Lower leg skin (tissue), 4 donors: ENCODE results near the gene FXYD5. TPM values are rescaled to one million over a fixed set of nuclear protein-coding genes. Genes with fewer than 3 reads are reported as not detected.

Experiments used
- DNase-seq, 2 donors: peaks; one replicate each; pipeline ENCODE4 v3.0.0-alpha.2; 2019; ENCODE audit warnings: low spot score in 2 of 2
- H3K4me3 ChIP-seq: fragments of 200-600 bp; sonication (generic); 2 replicates; pipeline ENCODE4 v1.5.1; 2017; ENCODE audit warnings: mild to moderate bottlenecking, low read depth; ENCODE audit not compliant: poor library complexity, severe bottlenecking
- POLR2A ChIP-seq, 2 donors: fragments of 450-650 bp; IDR thresholded peaks; one replicate each; pipeline ENCODE4 v1.6.1; 2016 to 2017; ENCODE audit warnings: antibody characterized with exemption in 2 of 2, mild to moderate bottlenecking in 1 of 2, moderate library complexity in 1 of 2
- WGBS, 2 donors: methylation state at CpG; one replicate each; pipeline ENCODE4 v1.1.5; 2018; 5-methylcytosine and 5-hydroxymethylcytosine counted together
- intact Hi-C: fragments of 100-400 bp; cut with DNase I; formaldehyde crosslinking; loops from one replicate; pipeline ENCODE4 v1.15.0; 2023; ENCODE audit warnings: low total_unique reads
- total RNA-seq, 4 donors: library from RNA; depleted of rRNA; stranded (reverse); fragments of >200 nt; gene quantifications; one replicate each; pipeline ENCODE4 v1.1.0, GENCODE V29; 2016
- TF ChIP-seq, protein P1 (sequence below), 3 donors: fragments of 450-650 bp; IDR thresholded peaks; one replicate each; pipeline ENCODE4 v1.5.1; 2016; ENCODE audit warnings: antibody characterized with exemption in 3 of 3, mild to moderate bottlenecking in 3 of 3, moderate library complexity in 2 of 3

The FXYD5 gene
- total RNA-seq, 4 donors from 2014 or later, result 41.4 to 59.8 (median 57.7) TPM

DNA sequence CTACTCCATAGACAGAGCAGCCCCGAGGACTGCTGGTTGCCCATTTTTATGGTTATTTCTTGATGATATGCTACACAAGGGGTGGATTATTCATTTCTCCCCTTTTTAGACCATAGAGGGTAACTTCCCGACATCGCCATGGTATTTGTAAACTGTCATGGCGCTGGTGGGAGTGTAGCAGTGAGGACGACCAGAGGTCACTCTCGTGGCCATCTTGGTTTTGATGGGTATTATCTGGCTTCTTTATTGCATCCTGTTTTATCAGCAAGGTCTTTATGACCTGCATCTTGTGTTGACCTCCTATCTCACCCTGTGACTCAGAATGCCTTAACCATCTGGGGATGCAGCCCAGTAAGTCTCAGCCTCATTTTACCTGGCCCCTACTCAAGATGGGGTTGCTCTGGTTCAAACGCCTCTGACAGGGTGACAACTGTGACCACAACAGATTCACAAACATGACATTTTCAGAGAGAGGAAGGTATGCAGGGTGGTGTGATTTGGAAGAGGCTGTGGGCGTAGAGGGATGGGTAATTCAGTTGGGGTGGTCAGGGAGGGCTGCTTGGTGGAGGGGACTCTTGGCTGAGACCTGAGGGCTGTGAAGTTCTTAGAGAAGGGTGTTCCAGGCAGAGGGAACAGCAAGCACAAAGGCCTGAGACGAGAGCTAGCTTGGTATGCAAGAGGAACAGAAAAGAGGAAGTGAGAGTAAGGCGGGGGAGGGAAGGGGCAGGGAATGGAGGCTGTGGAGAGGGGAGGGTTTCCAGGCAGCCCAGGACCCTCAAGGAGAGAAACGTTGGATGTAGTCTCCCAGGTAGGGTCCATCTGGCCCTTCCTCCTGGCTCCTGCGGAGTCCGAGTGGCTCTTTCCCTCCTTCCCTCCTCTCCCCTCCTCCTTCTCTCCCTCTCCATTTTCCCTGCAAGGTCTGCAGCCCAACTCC lies 50.5 kb downstream of the FXYD5 start:
- intact Hi-C loops, result no loop called here
- no peak for DNase-seq
- WGBS, 2 donors, result 70 to 76% methylated on average over 13 of the region's 13 CpGs
- H3K4me3 ChIP-seq, result no peak overlapping the region
- TF ChIP-seq POLR2A (IDR thresholded peaks at IDR 0.05), result no peak
- TF ChIP-seq, protein P1, sequence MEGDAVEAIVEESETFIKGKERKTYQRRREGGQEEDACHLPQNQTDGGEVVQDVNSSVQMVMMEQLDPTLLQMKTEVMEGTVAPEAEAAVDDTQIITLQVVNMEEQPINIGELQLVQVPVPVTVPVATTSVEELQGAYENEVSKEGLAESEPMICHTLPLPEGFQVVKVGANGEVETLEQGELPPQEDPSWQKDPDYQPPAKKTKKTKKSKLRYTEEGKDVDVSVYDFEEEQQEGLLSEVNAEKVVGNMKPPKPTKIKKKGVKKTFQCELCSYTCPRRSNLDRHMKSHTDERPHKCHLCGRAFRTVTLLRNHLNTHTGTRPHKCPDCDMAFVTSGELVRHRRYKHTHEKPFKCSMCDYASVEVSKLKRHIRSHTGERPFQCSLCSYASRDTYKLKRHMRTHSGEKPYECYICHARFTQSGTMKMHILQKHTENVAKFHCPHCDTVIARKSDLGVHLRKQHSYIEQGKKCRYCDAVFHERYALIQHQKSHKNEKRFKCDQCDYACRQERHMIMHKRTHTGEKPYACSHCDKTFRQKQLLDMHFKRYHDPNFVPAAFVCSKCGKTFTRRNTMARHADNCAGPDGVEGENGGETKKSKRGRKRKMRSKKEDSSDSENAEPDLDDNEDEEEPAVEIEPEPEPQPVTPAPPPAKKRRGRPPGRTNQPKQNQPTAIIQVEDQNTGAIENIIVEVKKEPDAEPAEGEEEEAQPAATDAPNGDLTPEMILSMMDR (IDR thresholded peaks at IDR 0.05), result no peak

DNA sequence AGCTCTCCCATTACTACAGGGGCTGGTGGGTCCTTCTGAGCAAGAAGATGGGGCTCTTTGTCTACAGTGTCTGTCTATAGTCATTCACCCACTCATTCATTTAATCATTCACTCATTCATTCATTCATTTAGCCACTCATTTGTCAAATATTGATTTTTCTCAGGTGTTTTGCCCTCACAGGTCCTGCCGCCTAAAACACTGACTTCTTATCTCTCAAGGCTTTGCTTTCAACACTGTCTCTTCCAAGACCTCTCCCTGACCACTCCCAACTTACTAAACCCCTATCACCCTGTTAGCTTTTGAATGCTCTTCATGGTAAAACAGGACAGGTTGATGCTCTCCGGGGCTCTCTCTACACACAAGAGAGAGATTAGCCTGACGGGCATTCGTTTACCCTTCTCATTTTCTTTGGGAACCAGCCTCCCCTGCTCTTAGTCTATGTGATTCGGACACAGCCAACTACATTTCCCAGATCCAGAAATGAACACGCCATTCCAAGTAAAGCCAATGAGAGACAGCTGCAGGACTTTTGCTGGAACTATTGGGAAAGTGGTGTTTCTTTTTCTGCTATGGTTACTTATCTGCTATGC lies 51.3 kb downstream of the FXYD5 start:
- TF ChIP-seq POLR2A (IDR thresholded peaks at IDR 0.05), result no peak
- TF ChIP-seq, protein P1 (IDR thresholded peaks at IDR 0.05), result no peak
- intact Hi-C loops, result no loop called here
- no peak for DNase-seq
- H3K4me3 ChIP-seq, result no peak overlapping the region
- 81 to 86% methylated on average over 6 of the region's 6 CpGs for WGBS, 2 donors

DNA sequence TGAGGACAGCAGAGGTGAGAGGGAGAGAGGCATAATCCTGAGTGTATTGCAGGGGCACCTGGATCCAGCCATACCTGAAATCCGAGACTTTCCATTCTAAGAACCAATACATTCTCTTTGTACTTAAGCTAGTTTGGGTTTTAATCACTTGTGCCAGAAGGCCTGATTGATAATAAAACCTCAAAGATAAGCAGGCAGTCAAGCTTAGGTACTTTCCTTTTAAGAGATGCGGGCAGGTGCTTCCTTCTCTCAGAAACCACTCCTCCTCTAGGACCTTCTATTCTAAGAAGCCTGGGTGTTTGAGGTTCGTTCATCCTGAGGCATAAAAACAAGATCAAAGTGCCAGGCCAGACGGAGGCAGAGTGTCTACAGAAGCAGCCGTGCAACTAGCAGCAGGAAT lies 51.8 kb downstream of the FXYD5 start:
- WGBS, 2 donors, result 46 to 50% methylated on average over 5 of the region's 5 CpGs
- TF ChIP-seq POLR2A (IDR thresholded peaks at IDR 0.05), result no peak
- TF ChIP-seq, protein P1 (IDR thresholded peaks at IDR 0.05), result no peak
- H3K4me3 ChIP-seq, result no peak overlapping the region
- DNase-seq, result no peak
- intact Hi-C loops, result no loop called here

DNA sequence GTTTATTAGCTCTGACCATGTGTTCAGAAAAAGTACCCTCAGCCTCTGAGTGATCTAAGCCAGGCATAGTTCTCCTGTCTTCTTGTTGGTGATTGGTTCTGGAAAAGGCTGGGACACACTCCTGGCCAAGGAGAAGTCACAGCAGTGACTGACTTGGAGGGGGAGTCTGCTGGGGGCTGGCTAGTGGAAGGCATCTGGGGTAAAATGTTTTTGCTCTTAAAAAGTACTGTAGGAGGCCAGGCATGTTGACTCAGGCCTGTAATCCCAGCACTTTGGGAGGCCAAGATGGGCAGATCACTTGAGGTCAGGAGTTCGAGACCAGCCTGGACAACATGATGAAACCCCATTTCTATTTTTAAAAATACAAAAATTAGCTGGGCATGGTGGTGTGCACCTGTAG lies 52.3 kb downstream of the FXYD5 start:
- intact Hi-C loops, result no loop called here
- no peak overlapping the region for H3K4me3 ChIP-seq
- 92 to 95% methylated on average over 1 of the region's 1 CpG for WGBS, 2 donors
- TF ChIP-seq, protein P1 (IDR thresholded peaks at IDR 0.05), result no peak
- DNase-seq, result no peak

DNA sequence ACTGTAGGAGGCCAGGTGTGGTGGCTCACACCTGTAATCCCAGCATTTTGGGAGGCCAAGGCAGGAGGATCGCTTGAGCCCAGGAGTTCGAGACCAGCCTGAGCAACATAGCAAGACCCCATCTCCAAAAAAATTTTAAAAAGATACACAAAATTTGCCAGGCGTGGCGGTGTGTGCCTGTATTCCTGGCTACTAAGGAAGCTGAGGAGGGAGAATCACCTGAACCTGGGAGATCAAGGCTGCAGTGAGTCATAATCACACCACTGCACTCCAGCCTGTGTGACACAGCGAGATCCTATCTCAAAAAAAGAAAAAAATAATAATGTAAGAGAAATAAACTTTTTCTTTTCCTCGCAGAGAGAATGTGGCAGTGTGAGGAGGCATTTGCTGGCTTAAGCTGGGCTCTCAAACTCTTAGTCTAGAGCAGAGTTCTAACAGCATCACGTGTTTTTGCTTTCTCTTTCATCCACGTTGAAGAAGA lies 52.9 kb downstream of the FXYD5 start:
- H3K4me3 ChIP-seq, result no peak overlapping the region
- intact Hi-C loops, result no loop called here
- 83 to 85% methylated on average over 8 of the region's 8 CpGs for WGBS, 2 donors
- TF ChIP-seq POLR2A (IDR thresholded peaks at IDR 0.05), result no peak
- TF ChIP-seq, protein P1 (IDR thresholded peaks at IDR 0.05), result no peak
- no peak for DNase-seq
